ENCODE measurements around the gene SLC24A1. TPM values are rescaled to one million over a fixed set of nuclear protein-coding genes. Genes with fewer than 3 reads are reported as not detected.
"Not testable (repeated sequence)": the region's sequence is repeated elsewhere in the genome, so short reads cannot be mapped to it uniquely, and the experiment has no call there.

The SLC24A1 gene
- total RNA-seq, 1 donor from 2014 or later = 10.3 TPM

- H3K4me1 ChIP-seq (ENCODE audit: insufficient read depth, low read length) = peaks cover 8% of the 10 kb centered on the region
- H4K20me1 ChIP-seq (ENCODE audit: insufficient read depth, low read length) = no peaks in the 10 kb centered on the region
- H3K4me3 Mint-ChIP-seq (ENCODE audit: unreplicated experiment) = no peak overlapping the region
- H3K27ac ChIP-seq (ENCODE audit: low read depth, low read length) = no peak overlapping the region
- H3K27ac Mint-ChIP-seq (ENCODE audit: unreplicated experiment) = no peak overlapping the region
- peaks cover 27% of the 10 kb centered on the region for H3K79me2 ChIP-seq (ENCODE audit: insufficient read depth, low read length)
- no peak overlapping the region for H3K9ac ChIP-seq (ENCODE audit: low read length)
- FAIRE-seq (no peak), DNase-seq (ENCODE audit: low read depth) (no peak)
- no peak overlapping the region for H3K4me2 ChIP-seq (ENCODE audit: low read length)
- H2AFZ ChIP-seq (ENCODE audit: low read depth, low read length) = no peak overlapping the region
- peaks cover 2% of the 10 kb centered on the region for H3K36me3 Mint-ChIP-seq (ENCODE audit: low read depth, unreplicated experiment)
- no peak overlapping the region for H3K4me3 ChIP-seq (ENCODE audit: insufficient read depth, low read depth, low read length)
- H3K9me3 ChIP-seq (ENCODE audit: insufficient read depth, low read depth, low read length) = no peaks in the 10 kb centered on the region
- H3K36me3 ChIP-seq (ENCODE audit: insufficient read depth, low read length) = no peaks in the 10 kb centered on the region
- no peaks in the 10 kb centered on the region for H3K9me3 Mint-ChIP-seq (ENCODE audit: unreplicated experiment)
- H3K27me3 Mint-ChIP-seq (ENCODE audit: low read depth, unreplicated experiment) = no peaks in the 10 kb centered on the region
- no peaks in the 10 kb centered on the region for H3K27me3 ChIP-seq (ENCODE audit: insufficient read depth, low read length)
- peaks cover 17% of the 10 kb centered on the region for H3K4me1 Mint-ChIP-seq (ENCODE audit: low read depth, unreplicated experiment)
- TF ChIP-seq CTCF (IDR thresholded peaks at IDR 0.05; ENCODE audit: insufficient read depth, low read depth, low read length) (no peak), EZH2 (IDR thresholded peaks at IDR 0.05; ENCODE audit: insufficient read depth, low read length) (no peak)
Observed at GRCh38 chr15:65612949-65613744, 8.6 kb upstream of the SLC24A1 start.

- H3K27me3 Mint-ChIP-seq (ENCODE audit: low read depth, unreplicated experiment); H3K27me3 ChIP-seq (ENCODE audit: insufficient read depth, low read length); H3K36me3 Mint-ChIP-seq (ENCODE audit: low read depth, unreplicated experiment); H4K20me1 ChIP-seq (ENCODE audit: insufficient read depth, low read length); H3K79me2 ChIP-seq (ENCODE audit: insufficient read depth, low read length); H3K27ac ChIP-seq (ENCODE audit: low read depth, low read length); H3K4me3 Mint-ChIP-seq (ENCODE audit: unreplicated experiment); H2AFZ ChIP-seq (ENCODE audit: low read depth, low read length); DNase-seq (ENCODE audit: low read depth); H3K9me3 Mint-ChIP-seq (ENCODE audit: unreplicated experiment); FAIRE-seq; H3K4me2 ChIP-seq (ENCODE audit: low read length); H3K36me3 ChIP-seq (ENCODE audit: insufficient read depth, low read length); H3K27ac Mint-ChIP-seq (ENCODE audit: unreplicated experiment); H3K9me3 ChIP-seq (ENCODE audit: insufficient read depth, low read depth, low read length); H3K4me1 ChIP-seq (ENCODE audit: insufficient read depth, low read length); H3K4me3 ChIP-seq (ENCODE audit: insufficient read depth, low read depth, low read length); H3K9ac ChIP-seq (ENCODE audit: low read length): not testable (repeated sequence)
- peaks cover 10% of the 10 kb centered on the region for H3K4me1 Mint-ChIP-seq (ENCODE audit: low read depth, unreplicated experiment)
Observed at GRCh38 chr15:65615887-65616286, 5.9 kb upstream of the SLC24A1 start.

- Mint-ChIP-seq H3K36me3 (ENCODE audit: low read depth, unreplicated experiment) (peaks cover 7% of the 10 kb centered on the region), H3K27me3 (ENCODE audit: low read depth, unreplicated experiment) (no peaks in the 10 kb centered on the region), H3K4me1 (ENCODE audit: low read depth, unreplicated experiment) (no peaks in the 10 kb centered on the region), H3K4me3 (ENCODE audit: unreplicated experiment) (no peak overlapping the region), H3K27ac (ENCODE audit: unreplicated experiment) (no peak overlapping the region), H3K9me3 (ENCODE audit: unreplicated experiment) (no peaks in the 10 kb centered on the region)
- Histone ChIP-seq H4K20me1 (ENCODE audit: insufficient read depth, low read length) (no peaks in the 10 kb centered on the region), H3K27me3 (ENCODE audit: insufficient read depth, low read length) (no peaks in the 10 kb centered on the region), H3K9ac (ENCODE audit: low read length) (no peak overlapping the region), H3K9me3 (ENCODE audit: insufficient read depth, low read depth, low read length) (no peaks in the 10 kb centered on the region), H3K79me2 (ENCODE audit: insufficient read depth, low read length) (no peaks in the 10 kb centered on the region), H3K27ac (ENCODE audit: low read depth, low read length) (no peak overlapping the region), H3K4me1 (ENCODE audit: insufficient read depth, low read length) (no peaks in the 10 kb centered on the region), H2AFZ (ENCODE audit: low read depth, low read length) (no peak overlapping the region), H3K4me3 (ENCODE audit: insufficient read depth, low read depth, low read length) (no peak overlapping the region), H3K36me3 (ENCODE audit: insufficient read depth, low read length) (no peaks in the 10 kb centered on the region), H3K4me2 (ENCODE audit: low read length) (no peak overlapping the region)
- TF ChIP-seq CTCF (IDR thresholded peaks at IDR 0.05; ENCODE audit: insufficient read depth, low read depth, low read length) = no peak
- no peak for TF ChIP-seq EZH2 (IDR thresholded peaks at IDR 0.05; ENCODE audit: insufficient read depth, low read length)
- DNase-seq (ENCODE audit: low read depth) (no peak), FAIRE-seq (no peak)
Observed at GRCh38 chr15:65618560-65619109, 3.1 kb upstream of the SLC24A1 start.

All from astrocyte (in vitro differentiated cells and primary cell).